Brain microvascular endothelial cell (primary cell): ENCODE measurements around the gene IGFBP1.
A peak's percentile ranks its signal among the peaks of the same experiment; 100 is the strongest.

Source experiments
- DNase-seq: peaks from one replicate; pipeline ENCODE4 v3.0.0-alpha.2; 2020
- H3K27ac ChIP-seq: fragments of 250-450 bp; sonication (Bioruptor Pico); 2 replicates; pipeline ENCODE4 v1.5.1; 2020; ENCODE audit warnings: mild to moderate bottlenecking, moderate library complexity
- H3K27me3 ChIP-seq: fragments of 250-450 bp; sonication (Bioruptor Pico); replicated peaks from 2 replicates; pipeline ENCODE4 v1.5.1; 2020; ENCODE audit warnings: mild to moderate bottlenecking
- H3K36me3 ChIP-seq: fragments of 250-450 bp; sonication (Bioruptor Pico); replicated peaks from 2 replicates; pipeline ENCODE4 v1.5.1; 2020; ENCODE audit warnings: mild to moderate bottlenecking
- H3K4me3 ChIP-seq: 2 replicates; pipeline ENCODE4 v1.5.1; 2011; ENCODE audit warnings: low read depth, mild to moderate bottlenecking, control low read depth, low read length, moderate library complexity
- CTCF ChIP-seq: IDR thresholded peaks from 2 replicates; pipeline ENCODE4 v1.5.1; 2011; ENCODE audit warnings: low read depth, mild to moderate bottlenecking, moderate library complexity, low read length, control low read depth, inconsistent platforms; ENCODE audit errors: missing control alignments
- in situ Hi-C: cut with HindIII; loops from 2 replicates; pipeline ENCODE4 v1.10.0; 2017; ENCODE audit warnings: low sequenced_read_pairs, low pct_ligation_motif_present

The IGFBP1 gene

DNA sequence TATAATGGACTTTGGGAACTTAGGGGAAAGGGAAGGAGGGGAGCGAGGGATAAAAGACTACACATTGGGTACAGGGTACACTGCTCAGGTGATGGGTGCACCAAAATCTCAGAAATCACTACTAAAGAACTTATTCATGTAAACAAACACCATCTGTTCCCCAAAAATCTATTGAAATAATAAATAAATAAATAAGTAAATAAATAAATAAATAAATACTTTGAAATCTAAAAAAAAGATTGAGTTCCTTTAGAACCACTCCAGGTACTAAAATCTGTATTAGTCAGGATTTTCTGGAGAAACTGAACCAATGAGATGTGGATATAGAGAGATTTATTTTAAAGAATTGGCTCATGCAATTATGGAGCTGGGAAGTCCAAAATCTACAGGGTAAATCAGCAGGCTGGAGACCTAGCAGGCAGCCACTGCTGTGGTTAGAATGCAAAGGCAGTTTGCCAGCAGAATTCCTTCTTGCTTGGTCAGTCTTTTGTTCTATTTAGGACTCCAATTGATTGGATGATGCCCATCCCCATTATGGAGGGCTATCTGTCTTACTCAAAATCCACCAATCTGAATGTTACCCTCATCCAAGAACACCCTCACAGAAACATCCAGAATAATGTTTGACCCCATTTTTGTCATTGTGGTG, 8.9 kb downstream of the IGFBP1 start:
- TF ChIP-seq CTCF = no peak
- no peaks in the 10 kb centered on the region for H3K36me3 ChIP-seq
- no peaks in the 10 kb centered on the region for H3K27me3 ChIP-seq
- DNase-seq = peak; percentile 87
- in situ Hi-C loops = no loop called here
- H3K27ac ChIP-seq = no peak overlapping the region
- no peak overlapping the region for H3K4me3 ChIP-seq

GRCh38 chr7:45898222-45898621, 9.9 kb downstream of the IGFBP1 start:
- no peak for DNase-seq
- Histone ChIP-seq H3K36me3 (no peaks in the 10 kb centered on the region), H3K27ac (no peak overlapping the region), H3K4me3 (no peak overlapping the region), H3K27me3 (no peaks in the 10 kb centered on the region)
- no peak for TF ChIP-seq CTCF
- in situ Hi-C loops = no loop called here

DNA sequence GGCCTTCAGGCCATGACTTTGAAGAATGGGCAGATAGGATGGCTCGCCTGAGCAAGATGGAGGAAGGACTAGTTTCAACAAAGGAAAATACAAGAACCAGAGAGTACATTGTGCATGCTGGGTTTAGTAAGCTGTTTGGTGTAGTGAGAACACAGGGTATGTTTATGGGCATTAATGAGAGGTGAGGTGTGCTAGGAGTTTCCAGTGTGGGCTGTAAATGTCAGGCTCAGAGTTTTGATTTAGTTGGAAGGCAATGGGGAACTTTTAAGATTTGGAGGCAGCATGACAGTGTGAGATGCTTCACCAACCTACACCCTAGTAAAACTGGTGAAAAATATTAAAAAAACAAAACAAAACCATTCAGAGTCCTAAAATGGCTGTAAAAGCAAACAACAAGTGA, 13.3 kb downstream of the IGFBP1 start:
- no peak overlapping the region for H3K4me3 ChIP-seq
- H3K27me3 ChIP-seq = no peaks in the 10 kb centered on the region
- no peak overlapping the region for H3K27ac ChIP-seq
- in situ Hi-C loops = loop anchor here (25.0 kb wide), 1 partner anchor 461 kb away; no protein-coding TSS in a partner anchor
- no peak for TF ChIP-seq CTCF
- no peak for DNase-seq
- no peaks in the 10 kb centered on the region for H3K36me3 ChIP-seq

DNA sequence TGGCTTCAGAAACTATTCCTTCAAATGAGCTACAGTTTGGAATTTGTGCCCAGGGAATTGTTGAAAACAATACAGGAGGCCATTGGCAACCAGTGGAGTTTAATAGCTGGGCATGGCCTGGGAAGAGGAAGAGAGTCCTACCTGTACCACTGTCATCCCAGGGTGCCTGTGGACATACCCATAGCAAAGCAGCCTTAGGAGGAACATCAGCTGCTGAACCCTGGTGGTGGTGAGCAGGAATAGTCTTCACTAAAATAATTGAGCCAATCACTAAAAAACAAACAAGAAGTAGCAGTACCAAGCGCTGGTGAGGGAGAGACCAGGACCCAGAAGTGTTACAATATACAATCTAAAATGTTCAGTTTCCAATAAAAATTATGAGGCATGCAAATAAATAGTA, 14.5 kb downstream of the IGFBP1 start:
- Histone ChIP-seq H3K36me3 (no peaks in the 10 kb centered on the region), H3K4me3 (no peak overlapping the region), H3K27ac (no peak overlapping the region), H3K27me3 (no peaks in the 10 kb centered on the region)
- no peak for DNase-seq
- in situ Hi-C loops = loop anchor here (25.0 kb wide), 1 partner anchor 459 kb away; no protein-coding TSS in a partner anchor
- peak; percentile 24 for TF ChIP-seq CTCF

DNA sequence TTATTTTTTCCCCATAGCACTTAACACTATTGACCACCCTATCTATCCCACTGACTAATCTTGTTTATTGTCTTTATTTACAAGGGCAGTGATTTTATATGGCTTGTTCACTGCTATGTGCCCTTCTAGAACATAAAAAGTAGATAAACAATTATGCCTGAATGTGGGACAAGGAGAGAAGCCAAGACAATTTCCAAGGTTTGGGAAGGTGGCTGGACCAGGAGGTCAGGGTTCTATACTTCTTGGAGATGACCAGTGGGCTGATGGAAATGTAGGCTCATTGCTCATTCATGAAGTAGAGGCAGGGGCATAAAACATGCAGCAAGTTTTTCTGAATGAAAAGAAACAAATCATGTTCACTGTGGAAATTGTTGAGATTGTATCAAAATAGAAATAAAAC, 21.3 kb downstream of the IGFBP1 start:
- no peak for DNase-seq
- no peak for TF ChIP-seq CTCF

GRCh38 chr7:45910855-45911254, 22.6 kb downstream of the IGFBP1 start:
- in situ Hi-C loops = loop anchor here (25.0 kb wide), 1 partner anchor 451 kb away; no protein-coding TSS in a partner anchor
- DNase-seq = no peak
- H3K27me3 ChIP-seq = no peaks in the 10 kb centered on the region
- no peak overlapping the region for H3K4me3 ChIP-seq
- peaks cover 28% of the 10 kb centered on the region for H3K36me3 ChIP-seq
- no peak for TF ChIP-seq CTCF
- H3K27ac ChIP-seq = no peak overlapping the region

More for the DNA sequence above, 21.3 kb downstream of the IGFBP1 start:
- Histone ChIP-seq H3K36me3 (peaks cover 15% of the 10 kb centered on the region), H3K4me3 (no peak overlapping the region), H3K27me3 (no peaks in the 10 kb centered on the region), H3K27ac (no peak overlapping the region)
- in situ Hi-C loops = loop anchor here (25.0 kb wide), 1 partner anchor 453 kb away; no protein-coding TSS in a partner anchor
